ENCODE data around the gene ATP1A1.

Gene ATP1A1

GRCh38 chr1:116343019-116343418, 30.0 kb upstream of the ATP1A1 start:
- DNase-seq (ENCODE audit: low read depth in 2 of 3, low spot score in 2 of 3): no peak

- DNase-seq (ENCODE audit: low read depth in 2 of 3, low spot score in 2 of 3): no peak
These were observed 28.0 kb upstream of the ATP1A1 start for GRCh38 chr1:116345011-116345410.

- no peak for DNase-seq (ENCODE audit: low read depth in 2 of 3, low spot score in 2 of 3)
These were observed 27.2 kb upstream of the ATP1A1 start for GRCh38 chr1:116345843-116346242.

- no peak for DNase-seq (ENCODE audit: low read depth in 2 of 3, low spot score in 2 of 3)
These were observed 25.9 kb upstream of the ATP1A1 start for GRCh38 chr1:116346943-116347673.

GRCh38 chr1:116347696-116348095, 25.3 kb upstream of the ATP1A1 start:
- DNase-seq (ENCODE audit: low read depth in 2 of 3, low spot score in 2 of 3): no peak

- no peak for DNase-seq (ENCODE audit: low read depth in 2 of 3, low spot score in 2 of 3)
These were observed 22.9 kb upstream of the ATP1A1 start for GRCh38 chr1:116350097-116350645.

GRCh38 chr1:116351914-116352313, 21.1 kb upstream of the ATP1A1 start:
- no peak for DNase-seq (ENCODE audit: low read depth in 2 of 3, low spot score in 2 of 3)

- DNase-seq (ENCODE audit: low read depth in 2 of 3, low spot score in 2 of 3): no peak
These were observed 20.7 kb upstream of the ATP1A1 start for GRCh38 chr1:116352349-116352813.

- DNase-seq (ENCODE audit: low read depth in 2 of 3, low spot score in 2 of 3): no peak
These were observed 19.9 kb upstream of the ATP1A1 start for GRCh38 chr1:116353155-116353554.

GRCh38 chr1:116356067-116356466, 17.0 kb upstream of the ATP1A1 start:
- DNase-seq (ENCODE audit: low read depth in 2 of 3, low spot score in 2 of 3): no peak

- no peak for DNase-seq (ENCODE audit: low read depth in 2 of 3, low spot score in 2 of 3)
These were observed 16.4 kb upstream of the ATP1A1 start for GRCh38 chr1:116356673-116357072.

GRCh38 chr1:116357487-116357886, 15.6 kb upstream of the ATP1A1 start:
- no peak for DNase-seq (ENCODE audit: low read depth in 2 of 3, low spot score in 2 of 3)

GRCh38 chr1:116359060-116359830, 13.8 kb upstream of the ATP1A1 start:
- no peak for DNase-seq (ENCODE audit: low read depth in 2 of 3, low spot score in 2 of 3)

- no peak for DNase-seq (ENCODE audit: low read depth in 2 of 3, low spot score in 2 of 3)
These were observed 13.2 kb upstream of the ATP1A1 start for GRCh38 chr1:116359871-116360270.

GRCh38 chr1:116360429-116361173, 12.4 kb upstream of the ATP1A1 start:
- no peak for DNase-seq (ENCODE audit: low read depth in 2 of 3, low spot score in 2 of 3)

- DNase-seq (ENCODE audit: low read depth in 2 of 3, low spot score in 2 of 3): no peak
These were observed 11.4 kb upstream of the ATP1A1 start for GRCh38 chr1:116361648-116362047.

GRCh38 chr1:116362050-116362449, 11.0 kb upstream of the ATP1A1 start:
- DNase-seq (ENCODE audit: low read depth in 2 of 3, low spot score in 2 of 3): no peak

- DNase-seq (ENCODE audit: low read depth in 2 of 3, low spot score in 2 of 3): no peak
These were observed 7.7 kb upstream of the ATP1A1 start for GRCh38 chr1:116365353-116365780.

GRCh38 chr1:116365857-116366256, 7.2 kb upstream of the ATP1A1 start:
- no peak for DNase-seq (ENCODE audit: low read depth in 2 of 3, low spot score in 2 of 3)

- DNase-seq (ENCODE audit: low read depth in 2 of 3, low spot score in 2 of 3): no peak
These were observed 5.6 kb upstream of the ATP1A1 start for GRCh38 chr1:116367256-116367945.

GRCh38 chr1:116368241-116368640, 4.8 kb upstream of the ATP1A1 start:
- DNase-seq (ENCODE audit: low read depth in 2 of 3, low spot score in 2 of 3): no peak

Data from activated CD8-positive, alpha-beta memory T cell treated with anti-CD3 and anti-CD28 coated beads for 48 hours (primary cell).